ENCODE results near the gene GPR137. TPM values are rescaled to one million over a fixed set of nuclear protein-coding genes. Genes with fewer than 3 reads are reported as not detected.

The GPR137 gene
- total RNA-seq, 4 donors from 2014 or later: 14.9 to 46.9 (median 33.8) TPM

DNA sequence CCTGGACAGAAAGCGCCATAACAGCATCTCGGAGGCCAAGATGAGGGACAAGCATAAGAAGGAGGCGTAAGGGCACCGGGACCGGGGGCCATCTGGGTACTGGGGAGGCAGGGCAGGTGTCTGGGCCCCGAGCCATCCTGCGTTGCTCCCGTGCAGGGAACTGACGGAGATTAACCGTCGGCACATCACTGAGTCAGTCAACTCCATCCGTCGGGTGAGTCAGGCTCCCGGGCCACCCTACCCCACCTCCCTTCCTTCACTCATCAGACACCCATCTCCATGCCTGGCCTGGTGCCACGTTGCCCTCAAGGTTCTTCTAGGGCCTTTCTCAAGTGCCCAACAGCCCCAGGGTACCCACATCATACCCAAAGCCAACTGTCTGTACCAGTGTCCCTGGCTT is 19.3 kb upstream of the GPR137 start:
- 84 to 94% methylated on average over 14 to 15 of the region's 15 CpGs for WGBS, 2 donors
- Histone ChIP-seq H3K36me3 (peaks cover 16% of the 10 kb centered on the region in 2 donors), H3K9me3 (no peaks in the 10 kb centered on the region), H3K27me3 (no peaks in the 10 kb centered on the region), H3K4me3 (replicated peaks in 1 of 3) (no peak overlapping the region), H3K27ac (no peak overlapping the region), H3K4me1 (peaks cover 18 to 26% of the 10 kb centered on the region in 2 donors)
- intact Hi-C loops (cut with DNase I): no loop called here
- no peak for TF ChIP-seq CTCF (IDR thresholded peaks at IDR 0.05)
- no peak for TF ChIP-seq POLR2A (IDR thresholded peaks at IDR 0.05)
- no peak for DNase-seq

- peaks cover 11 to 13% of the 10 kb centered on the region in 2 donors for H3K36me3 ChIP-seq
- H3K9me3 ChIP-seq: no peaks in the 10 kb centered on the region
- H3K4me1 ChIP-seq: peaks cover 26 to 32% of the 10 kb centered on the region in 2 donors
- DNase-seq: peak; percentile 60
- TF ChIP-seq POLR2A (IDR thresholded peaks at IDR 0.05) (peak in 1 of 2 donors; percentile 22), CTCF (IDR thresholded peaks at IDR 0.05) (no peak)
- H3K4me3 ChIP-seq (replicated peaks in 1 of 3): no peak overlapping the region
- no peaks in the 10 kb centered on the region for H3K27me3 ChIP-seq
- intact Hi-C loops (cut with DNase I): no loop called here
- WGBS, 2 donors: 63 to 74% methylated on average over 18 to 19 of the region's 27 CpGs
- H3K27ac ChIP-seq: peak overlapping the region; percentile 95 to 99 (median 96)
These were observed 18.3 kb upstream of the GPR137 start for GRCh38 chr11:64267207-64267945.

DNA sequence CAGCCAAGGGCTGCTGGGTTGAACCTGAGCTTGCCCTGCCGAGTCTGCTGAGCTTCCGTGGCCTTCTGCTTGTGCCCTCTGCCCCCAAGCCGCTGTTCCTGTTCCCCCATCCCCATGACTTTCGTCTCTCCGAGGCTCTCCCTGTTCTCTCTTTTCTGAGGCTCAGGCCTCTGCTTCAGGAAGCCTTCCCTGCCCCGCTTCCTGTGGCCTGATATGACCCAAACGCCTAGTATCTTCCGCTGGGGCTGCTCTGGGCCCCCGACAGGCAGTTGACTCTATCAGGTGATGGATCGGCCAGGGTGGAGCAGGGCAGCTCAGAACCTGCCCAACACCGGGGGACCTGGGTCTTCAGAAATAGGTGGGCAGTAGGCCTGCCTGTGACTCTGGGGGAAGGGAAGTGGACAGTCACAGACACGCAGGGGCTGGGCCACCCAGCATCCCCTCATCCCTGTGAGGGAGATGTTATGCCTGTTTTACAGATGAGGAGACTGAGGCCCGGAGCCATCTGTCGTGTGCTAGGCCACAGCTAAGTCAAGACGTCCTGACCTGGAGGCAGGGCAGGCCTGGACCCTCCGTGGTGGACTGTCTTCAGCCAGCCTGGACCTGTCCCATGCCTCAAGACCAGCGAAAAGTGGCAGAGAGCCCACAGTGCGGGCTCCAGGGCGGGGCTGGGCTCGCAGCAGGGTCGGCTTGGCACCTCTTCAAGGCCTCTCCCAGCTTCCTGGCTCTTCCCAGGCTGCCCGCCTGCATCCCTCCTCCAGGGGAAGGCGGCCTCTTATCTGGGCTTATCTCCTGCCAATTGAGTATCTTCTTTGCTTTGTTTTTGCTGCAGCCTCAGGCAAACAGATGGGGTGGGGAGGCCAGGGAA is 17.4 kb upstream of the GPR137 start:
- peak overlapping the region in 1 of 3 donors; percentile 80 for H3K4me3 ChIP-seq (replicated peaks in 1 of 3)
- peak; percentile 44 for DNase-seq
- H3K27ac ChIP-seq: peak overlapping the region; percentile 95 to 99 (median 96)

DNA sequence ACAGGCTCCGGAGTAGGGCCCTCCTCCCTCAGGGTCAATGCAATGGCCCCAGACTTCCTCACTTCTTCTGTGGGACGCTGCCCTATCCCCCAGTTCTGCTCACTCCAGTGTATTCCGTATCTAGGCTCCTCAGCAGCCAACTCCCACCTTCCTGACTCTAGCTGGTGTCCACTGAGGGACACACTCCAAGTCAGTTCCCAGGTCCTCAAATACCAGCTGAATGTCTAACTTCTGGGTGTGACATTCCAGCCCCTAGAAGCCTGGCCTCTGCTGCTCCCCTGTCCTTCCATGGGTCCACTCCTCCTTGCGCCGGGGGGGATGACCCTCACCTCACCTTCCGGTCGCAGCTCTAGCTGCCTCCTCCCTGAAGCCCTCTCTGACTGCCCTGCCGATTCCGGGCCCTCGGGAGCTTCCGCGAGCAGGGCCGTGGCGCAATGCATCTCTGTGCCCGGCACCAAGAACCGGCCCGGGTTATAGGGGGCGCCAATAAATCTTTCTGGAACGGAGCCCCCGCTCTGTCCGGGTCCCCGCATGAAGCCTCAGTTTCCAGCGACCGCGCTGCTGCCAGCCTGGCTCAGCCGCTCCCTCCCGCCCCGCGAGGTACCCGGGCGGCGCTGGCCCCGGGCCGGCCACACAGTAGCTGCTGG is 16.6 kb upstream of the GPR137 start:
- peak overlapping the region; percentile 12 to 80 (median 78) for H3K4me3 ChIP-seq (replicated peaks in 1 of 3)
- 6 to 8% methylated on average over 8 to 17 of the region's 34 CpGs for WGBS, 2 donors

More for the DNA sequence above, 17.4 kb upstream of the GPR137 start:
- Histone ChIP-seq H3K27me3 (no peaks in the 10 kb centered on the region), H3K36me3 (peaks cover 5% of the 10 kb centered on the region in 2 donors), H3K4me1 (peaks cover 26 to 32% of the 10 kb centered on the region in 2 donors), H3K9me3 (no peaks in the 10 kb centered on the region)
- TF ChIP-seq POLR2A (IDR thresholded peaks at IDR 0.05) (no peak), CTCF (IDR thresholded peaks at IDR 0.05) (no peak)
- intact Hi-C loops (cut with DNase I): no loop called here
- WGBS, 2 donors: 64 to 70% methylated on average over 13 to 19 of the region's 23 CpGs

More for the DNA sequence above, 16.6 kb upstream of the GPR137 start:
- no peaks in the 10 kb centered on the region for H3K27me3 ChIP-seq
- H3K4me1 ChIP-seq: peaks cover 26 to 32% of the 10 kb centered on the region in 2 donors
- no peaks in the 10 kb centered on the region for H3K9me3 ChIP-seq
- peak overlapping the region; percentile 95 to 99 (median 96) for H3K27ac ChIP-seq
- H3K36me3 ChIP-seq: no peaks in the 10 kb centered on the region
- TF ChIP-seq POLR2A (IDR thresholded peaks at IDR 0.05) (no peak), CTCF (IDR thresholded peaks at IDR 0.05) (no peak)
- intact Hi-C loops (cut with DNase I): no loop called here
- peak in 1 of 2 donors; percentile 52 for DNase-seq

Measured in thyroid gland (tissue), 4 donors.